GM12878 (cell line): Measurements from ENCODE around the gene FOXO1. TPM values are rescaled to one million over a fixed set of nuclear protein-coding genes. Genes with fewer than 3 reads are reported as not detected.

ENCODE experiments used
- ATAC-seq: fragments of 200-7000 bp; cut with Tn5 transposase; 3 replicates; pipeline ENCODE4 v1.9.1; 2020; ENCODE audit warnings: mild to moderate bottlenecking, moderate library complexity
- BruUV-seq: library from RNA; stranded (reverse); fragments of 400-500 nt; replicated peaks from 2 replicates; lab custom pipeline; 2021; lab: Mats Ljungman, UMichigan
- CTCF ChIA-PET: fragments of 300-600 bp; sonication (Branson Sonifier 250); formaldehyde crosslinking; extraction: SDS; loops from one replicate; lab custom pipeline; 2021; ENCODE audit warnings: inconsistent platforms; lab: Yijun Ruan, JAX
- POLR2A ChIA-PET: fragments of 350-600 bp; formaldehyde crosslinking; extraction: SDS; loops from one replicate; lab custom pipeline; 2021; ENCODE audit warnings: inconsistent platforms; lab: Charles Lee
- RAD21 ChIA-PET: fragments of 300-600 bp; sonication (Branson Sonifier 250); formaldehyde crosslinking; loops from one replicate; lab custom pipeline; 2023; ENCODE audit warnings: antibody characterized with exemption; ENCODE audit not compliant: unreplicated experiment; lab: Charles Lee
- SMC1A ChIA-PET: fragments of 300-600 bp; sonication (Branson Sonifier 250); formaldehyde crosslinking; loops from one replicate; lab custom pipeline; 2023; ENCODE audit not compliant: unreplicated experiment, uncharacterized antibody; lab: Charles Lee
- DNase-seq: peaks from one replicate; pipeline ENCODE4 v3.0.0-alpha.2; 2011; ENCODE audit warnings: low read depth, low spot score
- FAIRE-seq: peaks from 3 replicates; lab custom pipeline; 2011; peaks lifted over from hg19 to GRCh38; lab: Jason Lieb, UNC
- H2AFZ ChIP-seq: 2 replicates; pipeline ENCODE4 v1.6.0; 2011; ENCODE audit warnings: low read depth, low read length, control low read depth; ENCODE audit not compliant: control insufficient read depth
- H3K27ac ChIP-seq: 2 replicates; pipeline ENCODE4 v1.5.1; 2011; ENCODE audit warnings: control low read depth; ENCODE audit not compliant: control insufficient read depth, insufficient read depth
- H3K27me3 ChIP-seq, 2 experiments: replicated peaks in 1 of 2; 2 replicates each; pipeline versions ENCODE4 v1.6.0 to v1.6.1; 2011; ENCODE audit warnings: low read length in 1 of 2; ENCODE audit not compliant: control insufficient read depth in 2 of 2, insufficient read depth in 2 of 2
- H3K36me3 ChIP-seq, 2 experiments: 2 replicates each; pipeline ENCODE4 v1.5.1; 2011; ENCODE audit warnings: low read length in 1 of 2; ENCODE audit not compliant: control insufficient read depth in 2 of 2, insufficient read depth in 2 of 2
- H3K4me1 ChIP-seq: 2 replicates; pipeline ENCODE4 v1.6.1; 2011; ENCODE audit warnings: mild to moderate bottlenecking, low read length, moderate library complexity, mixed read lengths; ENCODE audit not compliant: control insufficient read depth, insufficient read depth
- H3K4me2 ChIP-seq: 2 replicates; pipeline ENCODE4 v1.6.0; 2011; ENCODE audit warnings: control low read depth; ENCODE audit not compliant: control insufficient read depth, insufficient read depth
- H3K4me3 ChIP-seq: fragments of 200-600 bp; sonication (generic); 2 replicates; pipeline ENCODE4 v1.5.1; 2016
- H3K79me2 ChIP-seq: 2 replicates; pipeline ENCODE4 v1.6.0; 2011; ENCODE audit warnings: low read length; ENCODE audit not compliant: control insufficient read depth, insufficient read depth
- H3K9ac ChIP-seq: 2 replicates; pipeline ENCODE4 v1.8.0; 2011; ENCODE audit warnings: low read length, control low read depth, mixed read lengths; ENCODE audit not compliant: control insufficient read depth, insufficient read depth
- H3K9me3 ChIP-seq: replicated peaks from 3 replicates; pipeline ENCODE4 v1.5.1; 2011; ENCODE audit warnings: mild to moderate bottlenecking, low read length; ENCODE audit not compliant: control insufficient read depth, insufficient read depth
- H4K20me1 ChIP-seq: 2 replicates; pipeline ENCODE4 v1.6.0; 2011; ENCODE audit not compliant: control insufficient read depth, insufficient read depth
- EP300 ChIP-seq, 2 experiments: fragments of 150-350 bp in 1 of 2; IDR thresholded peaks; 2 replicates each; pipeline ENCODE4 v1.6.1; 2011 to 2012; ENCODE audit warnings: low read depth in 2 of 2, low read length in 2 of 2, borderline replicate concordance in 1 of 2, improper control_type of control experiment in 1 of 2, inconsistent platforms in 1 of 2; ENCODE audit not compliant: control insufficient read depth in 1 of 2
- ESRRA ChIP-seq: IDR thresholded peaks from 2 replicates; pipeline ENCODE4 v1.6.1; 2012; ENCODE audit warnings: mild to moderate bottlenecking, low read length, improper control_type of control experiment
- FOXK2 ChIP-seq: fragments of 450-650 bp; IDR thresholded peaks from 2 replicates; pipeline ENCODE4 v1.6.1; 2017; ENCODE audit warnings: mild to moderate bottlenecking, moderate library complexity
- FOXM1 ChIP-seq: IDR thresholded peaks from 2 replicates; pipeline ENCODE4 v1.6.1; 2012; ENCODE audit warnings: low read depth, mild to moderate bottlenecking, inconsistent platforms, low read length, moderate library complexity
- HDAC6 ChIP-seq: fragments of 200-600 bp; sonication (generic); IDR thresholded peaks from one replicate; pipeline ENCODE4 v1.8.0; 2017; ENCODE audit warnings: antibody characterized with exemption; ENCODE audit not compliant: unreplicated experiment
- NRF1 ChIP-seq: conservative IDR thresholded peaks from 2 replicates; pipeline ENCODE4 v1.6.1; 2011; ENCODE audit warnings: mild to moderate bottlenecking, low read depth, low read length, improper control_type of control experiment
- PAX8 ChIP-seq: fragments of 450-650 bp; IDR thresholded peaks from 2 replicates; pipeline ENCODE4 v1.6.1; 2017; ENCODE audit warnings: mild to moderate bottlenecking, moderate library complexity
- RELA ChIP-seq: fragments of 450-650 bp; IDR thresholded peaks from 2 replicates; pipeline ENCODE4 v1.8.0; 2014; ENCODE audit warnings: borderline replicate concordance; ENCODE audit not compliant: partially characterized antibody
- SP1 ChIP-seq: IDR thresholded peaks from one replicate; pipeline ENCODE4 v1.6.1; 2011; ENCODE audit warnings: low read depth, low read length
- TAF1 ChIP-seq: IDR thresholded peaks from 2 replicates; pipeline ENCODE4 v1.6.1; 2011; ENCODE audit warnings: mild to moderate bottlenecking, low read depth, low read length, borderline replicate concordance
- TARDBP ChIP-seq: IDR thresholded peaks from 2 replicates; pipeline ENCODE4 v1.6.1; 2016; ENCODE audit warnings: borderline replicate concordance
- YY1 ChIP-seq: IDR thresholded peaks from 2 replicates; pipeline ENCODE4 v1.6.1; 2011; ENCODE audit warnings: low read depth, mild to moderate bottlenecking, low read length
- WGBS: methylation state at CpG from one replicate; pipeline ENCODE4 v1.1.6; 2016; ENCODE audit warnings: low lambda C conversion rate; ENCODE audit not compliant: insufficient replicate concordance, insufficient coverage; ENCODE audit errors: missing lambda C conversion rate; 5-methylcytosine and 5-hydroxymethylcytosine counted together
- in situ Hi-C: fragments of 300-500 bp; cut with MboI; formaldehyde crosslinking; loops from 9 replicates; pipeline ENCODE4 v1.14.3; 2018; ENCODE audit warnings: mixed read lengths
- intact Hi-C: fragments of 100-400 bp; cut with micrococcal nuclease; formaldehyde crosslinking; loops from one replicate; pipeline ENCODE4 v1.14.2; 2022; ENCODE audit not compliant: unreplicated experiment
- polyA plus RNA-seq, 11 experiments: library from polyadenylated mRNA; depleted of rRNA in 4 of 11; unstranded in 6 of 11; stranded (reverse) in 5 of 11; fragments of >200 nt; fragmentation: Nextera tagmentation in 4 of 11; fragmentation: Illumina TruSeq in 1 of 11; extraction: Ambion mirVana in 4 of 11; extraction: Trizol in 1 of 11; gene quantifications; 1 replicate in 1 of 11; 2 replicates in 10 of 11; pipeline versions ENCODE4 v1.2.1 to v1.2.3, GENCODE V29; 2011 to 2016; ENCODE audit warnings: inconsistent platforms in 2 of 11, missing spikeins in 2 of 11, low read depth in 1 of 11
- total RNA-seq, 4 experiments: library from RNA; depleted of rRNA in 3 of 4; stranded (reverse); fragments of >200 nt in 3 of 4; fragmentation: Illumina TruSeq in 1 of 4; extraction: Trizol in 1 of 4; gene quantifications; 2 replicates each; pipeline versions ENCODE4 v1.2.1 to v1.2.3, GENCODE V29; 2013 to 2021
- TF ChIP-seq, protein P1 (sequence below): fragments of 450-650 bp; formaldehyde crosslinking; IDR thresholded peaks from 2 replicates; pipeline ENCODE4 v1.4.0; 2020; ENCODE audit warnings: mild to moderate bottlenecking, moderate library complexity

Gene FOXO1
- total and polyA plus RNA-seq, 10 of the 15 experiments (the other 5 are each of a cell fraction or from before 2014, with no cell fraction given): 0.58 to 8.3 (median 0.88) TPM

- H3K79me2 ChIP-seq: peaks cover 7% of the 10 kb centered on the region
- in situ Hi-C loops: no loop called here
- ATAC-seq: no peak
These were observed 85.2 kb downstream of the FOXO1 start for GRCh38 chr13:40581277-40581579.

DNA sequence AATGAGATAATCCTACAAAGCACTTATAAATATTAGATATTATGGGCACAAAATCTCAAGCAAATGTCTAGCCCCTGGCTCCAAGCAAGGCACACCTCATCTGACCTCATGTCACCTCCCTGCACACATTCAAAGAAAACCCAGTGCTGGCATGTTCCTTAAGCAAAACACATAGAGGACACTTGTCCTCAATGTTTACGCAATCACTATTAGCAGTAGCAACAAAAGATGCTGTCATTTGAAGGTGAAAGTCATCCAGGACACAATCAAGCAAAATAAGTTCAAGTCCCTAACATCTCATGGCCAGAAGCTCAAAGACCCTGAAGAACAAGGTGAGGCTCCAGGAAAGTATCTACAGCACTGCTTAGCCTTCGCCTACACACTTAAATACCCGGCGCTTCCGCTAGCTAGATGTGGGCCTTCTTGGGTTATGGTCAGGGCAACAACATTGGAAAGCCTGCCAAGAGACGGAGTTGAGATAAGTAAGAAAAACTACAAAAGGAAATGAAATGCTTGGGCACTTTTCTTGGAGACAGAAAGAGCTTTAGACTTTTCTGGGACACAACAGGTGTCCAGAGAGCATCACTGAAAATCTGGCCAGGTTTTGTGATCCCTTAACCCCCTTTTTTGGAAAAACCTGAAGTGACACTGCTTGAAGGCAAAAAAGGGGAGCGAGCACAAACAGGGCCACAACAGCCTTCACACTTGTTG lies 85.7 kb downstream of the FOXO1 start:
- Histone ChIP-seq H4K20me1 (0 out of 2 replicates have a peak, but pooled peaks cover 4% of the 10 kb centered on the region), H3K9ac (no peak overlapping the region), H3K27ac (no peak overlapping the region), H3K27me3 (no peaks in the 10 kb centered on the region), H3K79me2 (peaks cover 7% of the 10 kb centered on the region), H3K9me3 (peaks cover 13% of the 10 kb centered on the region; the same call in 2 of the 3 replicates), H3K36me3 (no peaks in the 10 kb centered on the region; a peak in 1 of 4 replicates), H3K4me2 (no peak overlapping the region), H3K4me1 (no peaks in the 10 kb centered on the region), H2AFZ (no peak overlapping the region), H3K4me3 (no peak overlapping the region)
- FAIRE-seq (no peak), ATAC-seq (no peak), DNase-seq (no peak)
- ChIA-PET CTCF (no interaction called here), POLR2A (no interaction called here), RAD21 (no interaction called here), SMC1A (interaction anchor here (1.2 kb wide), 1 partner anchor 28 kb away, joined by 3 read pairs; no protein-coding TSS in a partner anchor)
- no peak for TF ChIP-seq RELA
- TF ChIP-seq FOXK2: no peak
- TF ChIP-seq, protein P1, sequence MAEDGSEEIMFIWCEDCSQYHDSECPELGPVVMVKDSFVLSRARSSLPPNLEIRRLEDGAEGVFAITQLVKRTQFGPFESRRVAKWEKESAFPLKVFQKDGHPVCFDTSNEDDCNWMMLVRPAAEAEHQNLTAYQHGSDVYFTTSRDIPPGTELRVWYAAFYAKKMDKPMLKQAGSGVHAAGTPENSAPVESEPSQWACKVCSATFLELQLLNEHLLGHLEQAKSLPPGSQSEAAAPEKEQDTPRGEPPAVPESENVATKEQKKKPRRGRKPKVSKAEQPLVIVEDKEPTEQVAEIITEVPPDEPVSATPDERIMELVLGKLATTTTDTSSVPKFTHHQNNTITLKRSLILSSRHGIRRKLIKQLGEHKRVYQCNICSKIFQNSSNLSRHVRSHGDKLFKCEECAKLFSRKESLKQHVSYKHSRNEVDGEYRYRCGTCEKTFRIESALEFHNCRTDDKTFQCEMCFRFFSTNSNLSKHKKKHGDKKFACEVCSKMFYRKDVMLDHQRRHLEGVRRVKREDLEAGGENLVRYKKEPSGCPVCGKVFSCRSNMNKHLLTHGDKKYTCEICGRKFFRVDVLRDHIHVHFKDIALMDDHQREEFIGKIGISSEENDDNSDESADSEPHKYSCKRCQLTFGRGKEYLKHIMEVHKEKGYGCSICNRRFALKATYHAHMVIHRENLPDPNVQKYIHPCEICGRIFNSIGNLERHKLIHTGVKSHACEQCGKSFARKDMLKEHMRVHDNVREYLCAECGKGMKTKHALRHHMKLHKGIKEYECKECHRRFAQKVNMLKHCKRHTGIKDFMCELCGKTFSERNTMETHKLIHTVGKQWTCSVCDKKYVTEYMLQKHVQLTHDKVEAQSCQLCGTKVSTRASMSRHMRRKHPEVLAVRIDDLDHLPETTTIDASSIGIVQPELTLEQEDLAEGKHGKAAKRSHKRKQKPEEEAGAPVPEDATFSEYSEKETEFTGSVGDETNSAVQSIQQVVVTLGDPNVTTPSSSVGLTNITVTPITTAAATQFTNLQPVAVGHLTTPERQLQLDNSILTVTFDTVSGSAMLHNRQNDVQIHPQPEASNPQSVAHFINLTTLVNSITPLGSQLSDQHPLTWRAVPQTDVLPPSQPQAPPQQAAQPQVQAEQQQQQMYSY (CRISPR knock-in tag): no peak
- TF ChIP-seq HDAC6: no peak
- TF ChIP-seq PAX8: no peak
- TF ChIP-seq EP300 (IDR thresholded peaks at IDR 0.05; ENCODE audit: borderline replicate concordance in 1 of 2, control insufficient read depth in 1 of 2, low read depth in 2 of 2, low read length in 2 of 2): no peak
- no peak for TF ChIP-seq TAF1
- no peak for TF ChIP-seq SP1
- TF ChIP-seq FOXM1: no peak
- no peak for TF ChIP-seq YY1
- BruUV-seq: no TSS peak
- in situ Hi-C loops: no loop called here
- intact Hi-C loops: no loop called here
- 85% methylated on average over 7 of the region's 7 CpGs for WGBS

More at GRCh38 chr13:40581277-40581579, 85.2 kb downstream of the FOXO1 start:
- no peak overlapping the region for H3K9ac ChIP-seq
- ChIA-PET SMC1A (interaction anchor here (1.0 to 1.2 kb wide), 3 partner anchors 25 to 194 kb away, joined by 3 read pairs; no protein-coding TSS in a partner anchor), CTCF (interaction anchor here (1.0 kb wide), 1 partner anchor 10 kb away, joined by 3 read pairs; no protein-coding TSS in a partner anchor), POLR2A (no interaction called here), RAD21 (no interaction called here)
- no peaks in the 10 kb centered on the region; a peak in 1 of 4 replicates for H3K36me3 ChIP-seq
- H3K4me3 ChIP-seq: no peak overlapping the region
- no peak overlapping the region for H2AFZ ChIP-seq
- DNase-seq: no peak
- BruUV-seq: no TSS peak
- WGBS: 94% methylated on average over 1 of the region's 1 CpG
- TF ChIP-seq NRF1 (no peak), ESRRA (no peak), TARDBP (no peak)
- TF ChIP-seq, all 136 proteins: peak for 0
- intact Hi-C loops: no loop called here
- no peak for FAIRE-seq
- peaks cover under 1% of the 10 kb centered on the region; the same call in 1 of the 2 replicates for H3K4me1 ChIP-seq
- H3K4me2 ChIP-seq: no peak overlapping the region
- peaks cover 13% of the 10 kb centered on the region; the same call in 2 of the 3 replicates for H3K9me3 ChIP-seq
- 0 out of 2 replicates have a peak, but pooled peaks cover 4% of the 10 kb centered on the region for H4K20me1 ChIP-seq
- no peaks in the 10 kb centered on the region for H3K27me3 ChIP-seq
- no peak overlapping the region for H3K27ac ChIP-seq
